ENCODE data around the gene NOL9. TPM values are rescaled to one million over a fixed set of nuclear protein-coding genes. Genes with fewer than 3 reads are reported as not detected.
A peak's percentile ranks its signal among the peaks of the same experiment; 100 is the strongest.

NOL9 gene
- total and polyA plus RNA-seq, 9 of the 15 experiments (the other 6 are each of a cell fraction or from before 2014, with no cell fraction given) = 5.6 to 76.5 (median 47.3) TPM

- ChIA-PET POLR2A (interaction anchor here (0.6 to 4.2 kb wide), 8 partner anchors 10 to 50 kb away, joined by 3 to 59 read pairs (median 4); partner anchors contain the start of genes KLHL21 and ZBTB48), CTCF (ENCODE audit: low intra/inter-chr PET ratio) (no interaction called here)
- WGBS (ENCODE audit: insufficient coverage, low coverage, missing lambda C conversion rate) = 87% methylated on average over 6 of the region's 6 CpGs
- no peak for ATAC-seq
- no peaks in the 10 kb centered on the region for H3K27me3 ChIP-seq (ENCODE audit: control insufficient read depth in 2 of 2, insufficient read depth in 2 of 2, low read length in 2 of 2)
- H3K4me3 ChIP-seq = no peak overlapping the region
- peaks cover 8% of the 10 kb centered on the region for H3K9me1 ChIP-seq (ENCODE audit: control insufficient read depth, insufficient read depth, low read length)
- FAIRE-seq = no peak
- H2AFZ ChIP-seq (ENCODE audit: low read depth, low read length) = no peak overlapping the region
- no TSS peak for BruUV-seq (replicated peaks)
- no peaks in the 10 kb centered on the region for H3K9me3 ChIP-seq (replicated peaks; ENCODE audit: control insufficient read depth, insufficient read depth, low read depth, low read length)
- H3K9ac ChIP-seq (ENCODE audit: insufficient read depth in 1 of 2, low read depth in 2 of 2, low read length in 2 of 2) = peak overlapping the region in 1 of 2 experiments; percentile 66; a peak in 2 of 4 replicates
- H3K79me2 ChIP-seq (ENCODE audit: control insufficient read depth, insufficient read depth, low read length) = peaks cover 20% of the 10 kb centered on the region
- intact Hi-C loops (cut with micrococcal nuclease) (no loop called here), in situ Hi-C loops (cut with MboI) (no loop called here)
- H4K20me1 ChIP-seq (replicated peaks; ENCODE audit: control insufficient read depth, insufficient read depth, low read length) = peaks cover 23% of the 10 kb centered on the region
- H3K36me3 ChIP-seq (ENCODE audit: control insufficient read depth, insufficient read depth, low read length) = peaks cover 100% of the 10 kb centered on the region
- TF ChIP-seq POLR2G (IDR thresholded peaks at IDR 0.05; ENCODE audit: low read depth, low read length) (peak; percentile 59), RNF219 (CRISPR knock-in tag; IDR thresholded peaks at IDR 0.05) (no peak), RBFOX2 (IDR thresholded peaks at IDR 0.05; ENCODE audit: low read depth, low read length) (peak; percentile 56)
- H3K4me1 ChIP-seq (replicated peaks in 1 of 2; ENCODE audit: control insufficient read depth in 2 of 2, insufficient read depth in 2 of 2, low read length in 2 of 2) = peaks cover 0 to 35% of the 10 kb centered on the region in 2 experiments; a peak in 2 of 5 replicates
- no peak for DNase-seq (ENCODE audit: extremely low read depth in 1 of 4, low spot score in 3 of 4)
- H3K27ac ChIP-seq (ENCODE audit: extremely low read depth, low read depth, low read length) = no peak overlapping the region
- no peak overlapping the region for H3K4me2 ChIP-seq (ENCODE audit: insufficient read depth, low read length)
These were observed 37.3 kb upstream of the NOL9 start for GRCh38 chr1:6591644-6592043.
